Measurements from ENCODE around the gene DEAF1. TPM values are rescaled to one million over a fixed set of nuclear protein-coding genes. Genes with fewer than 3 reads are reported as not detected.

The DEAF1 gene
- polyA plus RNA-seq, 2 donors, result 20.3 to 42.4 TPM

GRCh38 chr11:665062-665703 is 29.8 kb downstream of the DEAF1 start:
- Histone ChIP-seq H3K36me3 (ENCODE audit: control insufficient read depth in 2 of 2, insufficient read depth in 2 of 2, low read length in 1 of 2) (peaks cover 0 to 22% of the 10 kb centered on the region in 2 donors), H3K4me1 (ENCODE audit: control insufficient read depth in 2 of 2, insufficient read depth in 2 of 2, low read length in 1 of 2) (peaks cover 3 to 6% of the 10 kb centered on the region in 2 donors), H3K27me3 (ENCODE audit: control insufficient read depth in 1 of 2, insufficient read depth in 2 of 2, low read length in 2 of 2) (no peaks in the 10 kb centered on the region), H3K27ac (ENCODE audit: low read depth in 2 of 2, low read length in 1 of 2) (peak overlapping the region; percentile 15 to 80), H3K9me3 (ENCODE audit: control insufficient read depth in 2 of 2, insufficient read depth in 1 of 2, low read depth in 1 of 2, low read length in 1 of 2) (no peaks in the 10 kb centered on the region), H3K4me3 (ENCODE audit: low read depth in 1 of 2, low read length in 2 of 2) (no peak overlapping the region)
- 58 to 73% methylated on average over 15 of the region's 15 CpGs for WGBS, 2 donors

- Histone ChIP-seq H3K36me3 (ENCODE audit: control insufficient read depth in 2 of 2, insufficient read depth in 2 of 2, low read length in 1 of 2) (peaks cover 0 to 30% of the 10 kb centered on the region in 2 donors), H3K9me3 (ENCODE audit: control insufficient read depth in 2 of 2, insufficient read depth in 1 of 2, low read depth in 1 of 2, low read length in 1 of 2) (no peaks in the 10 kb centered on the region), H3K4me1 (ENCODE audit: control insufficient read depth in 2 of 2, insufficient read depth in 2 of 2, low read length in 1 of 2) (peaks cover 3 to 6% of the 10 kb centered on the region in 2 donors), H3K27ac (ENCODE audit: low read depth in 2 of 2, low read length in 1 of 2) (no peak overlapping the region), H3K4me3 (ENCODE audit: low read depth in 1 of 2, low read length in 2 of 2) (no peak overlapping the region), H3K27me3 (ENCODE audit: control insufficient read depth in 1 of 2, insufficient read depth in 2 of 2, low read length in 2 of 2) (no peaks in the 10 kb centered on the region)
- 57 to 61% methylated on average over 15 of the region's 15 CpGs for WGBS, 2 donors
Observed at GRCh38 chr11:662689-663274, 32.2 kb downstream of the DEAF1 start.

- Histone ChIP-seq H3K27me3 (ENCODE audit: control insufficient read depth in 1 of 2, insufficient read depth in 2 of 2, low read length in 2 of 2) (no peaks in the 10 kb centered on the region), H3K4me3 (ENCODE audit: low read depth in 1 of 2, low read length in 2 of 2) (no peak overlapping the region), H3K4me1 (ENCODE audit: control insufficient read depth in 2 of 2, insufficient read depth in 2 of 2, low read length in 1 of 2) (peaks cover 3 to 4% of the 10 kb centered on the region in 2 donors), H3K27ac (ENCODE audit: low read depth in 2 of 2, low read length in 1 of 2) (no peak overlapping the region), H3K36me3 (ENCODE audit: control insufficient read depth in 2 of 2, insufficient read depth in 2 of 2, low read length in 1 of 2) (peaks cover 0 to 31% of the 10 kb centered on the region in 2 donors), H3K9me3 (ENCODE audit: control insufficient read depth in 2 of 2, insufficient read depth in 1 of 2, low read depth in 1 of 2, low read length in 1 of 2) (no peaks in the 10 kb centered on the region)
- 93 to 94% methylated on average over 19 of the region's 19 CpGs for WGBS, 2 donors
Observed at GRCh38 chr11:660681-661444, 34.2 kb downstream of the DEAF1 start.

- Histone ChIP-seq H3K4me3 (ENCODE audit: low read depth in 1 of 2, low read length in 2 of 2) (no peak overlapping the region), H3K36me3 (ENCODE audit: control insufficient read depth in 2 of 2, insufficient read depth in 2 of 2, low read length in 1 of 2) (peaks cover 0 to 30% of the 10 kb centered on the region in 2 donors)
- WGBS, 2 donors, result 88 to 90% methylated on average over 19 of the region's 19 CpGs
Observed at GRCh38 chr11:660281-660680, 34.7 kb downstream of the DEAF1 start.

GRCh38 chr11:659532-660085 is 35.4 kb downstream of the DEAF1 start:
- WGBS, 2 donors, result 87 to 89% methylated on average over 16 of the region's 16 CpGs
- Histone ChIP-seq H3K27ac (ENCODE audit: low read depth in 2 of 2, low read length in 1 of 2) (no peak overlapping the region), H3K9me3 (ENCODE audit: control insufficient read depth in 2 of 2, insufficient read depth in 1 of 2, low read depth in 1 of 2, low read length in 1 of 2) (no peaks in the 10 kb centered on the region), H3K4me1 (ENCODE audit: control insufficient read depth in 2 of 2, insufficient read depth in 2 of 2, low read length in 1 of 2) (no peaks in the 10 kb centered on the region), H3K36me3 (ENCODE audit: control insufficient read depth in 2 of 2, insufficient read depth in 2 of 2, low read length in 1 of 2) (peaks cover 0 to 31% of the 10 kb centered on the region in 2 donors), H3K27me3 (ENCODE audit: control insufficient read depth in 1 of 2, insufficient read depth in 2 of 2, low read length in 2 of 2) (no peaks in the 10 kb centered on the region), H3K4me3 (ENCODE audit: low read depth in 1 of 2, low read length in 2 of 2) (no peak overlapping the region)

More at GRCh38 chr11:660281-660680, 34.7 kb downstream of the DEAF1 start:
- no peak overlapping the region for H3K27ac ChIP-seq (ENCODE audit: low read depth in 2 of 2, low read length in 1 of 2)
- no peaks in the 10 kb centered on the region for H3K9me3 ChIP-seq (ENCODE audit: control insufficient read depth in 2 of 2, insufficient read depth in 1 of 2, low read depth in 1 of 2, low read length in 1 of 2)
- no peaks in the 10 kb centered on the region for H3K4me1 ChIP-seq (ENCODE audit: control insufficient read depth in 2 of 2, insufficient read depth in 2 of 2, low read length in 1 of 2)
- H3K27me3 ChIP-seq (ENCODE audit: control insufficient read depth in 1 of 2, insufficient read depth in 2 of 2, low read length in 2 of 2), result no peaks in the 10 kb centered on the region

GRCh38 chr11:657691-658126 is 37.3 kb downstream of the DEAF1 start:
- 68 to 78% methylated on average over 14 of the region's 14 CpGs for WGBS, 2 donors
- Histone ChIP-seq H3K27ac (ENCODE audit: low read depth in 2 of 2, low read length in 1 of 2) (no peak overlapping the region), H3K36me3 (ENCODE audit: control insufficient read depth in 2 of 2, insufficient read depth in 2 of 2, low read length in 1 of 2) (peaks cover 0 to 31% of the 10 kb centered on the region in 2 donors)

GRCh38 chr11:656866-657265 is 38.2 kb downstream of the DEAF1 start:
- WGBS, 2 donors, result 80 to 88% methylated on average over 7 of the region's 7 CpGs
- Histone ChIP-seq H3K27ac (ENCODE audit: low read depth in 2 of 2, low read length in 1 of 2) (no peak overlapping the region), H3K4me3 (ENCODE audit: low read depth in 1 of 2, low read length in 2 of 2) (no peak overlapping the region), H3K27me3 (ENCODE audit: control insufficient read depth in 1 of 2, insufficient read depth in 2 of 2, low read length in 2 of 2) (no peaks in the 10 kb centered on the region), H3K9me3 (ENCODE audit: control insufficient read depth in 2 of 2, insufficient read depth in 1 of 2, low read depth in 1 of 2, low read length in 1 of 2) (no peaks in the 10 kb centered on the region), H3K4me1 (ENCODE audit: control insufficient read depth in 2 of 2, insufficient read depth in 2 of 2, low read length in 1 of 2) (no peaks in the 10 kb centered on the region), H3K36me3 (ENCODE audit: control insufficient read depth in 2 of 2, insufficient read depth in 2 of 2, low read length in 1 of 2) (peaks cover 0 to 31% of the 10 kb centered on the region in 2 donors)

More at GRCh38 chr11:657691-658126, 37.3 kb downstream of the DEAF1 start:
- Histone ChIP-seq H3K4me1 (ENCODE audit: control insufficient read depth in 2 of 2, insufficient read depth in 2 of 2, low read length in 1 of 2) (no peaks in the 10 kb centered on the region), H3K9me3 (ENCODE audit: control insufficient read depth in 2 of 2, insufficient read depth in 1 of 2, low read depth in 1 of 2, low read length in 1 of 2) (no peaks in the 10 kb centered on the region), H3K4me3 (ENCODE audit: low read depth in 1 of 2, low read length in 2 of 2) (no peak overlapping the region), H3K27me3 (ENCODE audit: control insufficient read depth in 1 of 2, insufficient read depth in 2 of 2, low read length in 2 of 2) (no peaks in the 10 kb centered on the region)

- H3K36me3 ChIP-seq (ENCODE audit: control insufficient read depth in 2 of 2, insufficient read depth in 2 of 2, low read length in 1 of 2), result peaks cover 0 to 30% of the 10 kb centered on the region in 2 donors
- H3K27me3 ChIP-seq (ENCODE audit: control insufficient read depth in 1 of 2, insufficient read depth in 2 of 2, low read length in 2 of 2), result no peaks in the 10 kb centered on the region
- H3K9me3 ChIP-seq (ENCODE audit: control insufficient read depth in 2 of 2, insufficient read depth in 1 of 2, low read depth in 1 of 2, low read length in 1 of 2), result no peaks in the 10 kb centered on the region
- no peak overlapping the region for H3K27ac ChIP-seq (ENCODE audit: low read depth in 2 of 2, low read length in 1 of 2)
- no peak overlapping the region for H3K4me3 ChIP-seq (ENCODE audit: low read depth in 1 of 2, low read length in 2 of 2)
- WGBS, 2 donors, result 89 to 94% methylated on average over 14 of the region's 14 CpGs
- no peaks in the 10 kb centered on the region for H3K4me1 ChIP-seq (ENCODE audit: control insufficient read depth in 2 of 2, insufficient read depth in 2 of 2, low read length in 1 of 2)
Observed at GRCh38 chr11:656426-656825, 38.6 kb downstream of the DEAF1 start.

- Histone ChIP-seq H3K9me3 (ENCODE audit: control insufficient read depth in 2 of 2, insufficient read depth in 1 of 2, low read depth in 1 of 2, low read length in 1 of 2) (no peaks in the 10 kb centered on the region), H3K36me3 (ENCODE audit: control insufficient read depth in 2 of 2, insufficient read depth in 2 of 2, low read length in 1 of 2) (peaks cover 0 to 26% of the 10 kb centered on the region in 2 donors), H3K4me3 (ENCODE audit: low read depth in 1 of 2, low read length in 2 of 2) (no peak overlapping the region), H3K27me3 (ENCODE audit: control insufficient read depth in 1 of 2, insufficient read depth in 2 of 2, low read length in 2 of 2) (no peaks in the 10 kb centered on the region), H3K27ac (ENCODE audit: low read depth in 2 of 2, low read length in 1 of 2) (no peak overlapping the region), H3K4me1 (ENCODE audit: control insufficient read depth in 2 of 2, insufficient read depth in 2 of 2, low read length in 1 of 2) (no peaks in the 10 kb centered on the region)
- 80 to 92% methylated on average over 30 of the region's 30 CpGs for WGBS, 2 donors
Observed at GRCh38 chr11:655036-655726, 39.8 kb downstream of the DEAF1 start.
